ENCODE data around the gene MRTFA.
A peak's percentile ranks its signal among the peaks of the same experiment; 100 is the strongest.
"Not testable (repeated sequence)": the region's sequence is repeated elsewhere in the genome, so short reads cannot be mapped to it uniquely, and the experiment has no call there.

MRTFA gene

DNA sequence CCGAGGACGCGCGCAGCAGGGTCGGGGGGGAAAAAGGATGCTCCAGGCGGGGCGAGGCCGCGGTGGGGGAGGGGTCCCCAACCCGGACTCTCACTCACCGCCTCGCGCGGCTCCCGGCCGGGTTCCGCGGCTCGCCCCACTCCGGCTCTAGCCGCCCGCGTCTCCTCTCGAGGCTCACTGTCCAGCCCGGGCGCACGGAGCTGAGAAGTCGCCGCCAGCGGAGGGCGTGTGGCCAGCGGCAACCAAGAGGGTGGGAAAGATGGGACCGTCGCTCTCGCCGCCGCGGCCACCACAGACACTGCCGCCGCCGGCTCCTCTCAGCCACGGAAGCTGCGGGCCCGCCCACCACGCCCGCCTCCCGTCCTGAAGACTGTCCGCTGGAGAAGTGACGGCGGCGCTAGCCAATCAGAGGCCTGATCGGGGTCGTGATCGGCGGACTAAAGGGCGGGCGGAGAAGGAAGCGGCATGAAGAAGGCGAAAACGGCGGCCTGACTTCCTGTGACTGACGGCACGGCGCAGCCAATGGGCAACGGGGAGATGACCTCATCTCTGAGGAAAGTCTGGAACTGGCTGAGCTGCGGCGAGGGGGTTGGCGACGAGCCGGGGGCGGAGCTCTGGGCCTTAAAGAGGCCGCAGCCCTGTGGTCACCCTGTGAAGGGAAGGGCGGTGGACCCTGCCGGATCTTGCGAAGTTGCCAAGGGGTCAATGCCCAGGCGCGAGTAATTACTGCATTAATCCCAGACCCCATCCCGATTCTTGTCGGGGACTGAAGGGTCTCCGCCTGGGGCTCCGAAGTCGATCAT lies at the start of gene MRTFA:
MRTFA (minus strand) TSS at position 340 of the 803 bp plus-strand sequence.
- Histone ChIP-seq H3K9ac (ENCODE audit: low read length) (peak within 1 kb of the TSS; percentile 94), H3K4me1 (ENCODE audit: control insufficient read depth, insufficient read depth, low read length) (peaks cover 13% of the 10 kb centered on the region), H3K4me3 (ENCODE audit: low read length) (peak within 1 kb of the TSS; percentile 93), H3K36me3 (ENCODE audit: control insufficient read depth, insufficient read depth, low read length) (no peaks in the 10 kb centered on the region), H3K27me3 (ENCODE audit: control insufficient read depth, insufficient read depth, low read length) (no peaks in the 10 kb centered on the region), H3K27ac (ENCODE audit: low read depth, low read length) (peak within 1 kb of the TSS; percentile 97)

GRCh38 chr22:40685406-40685805 lies 48.9 kb upstream of the MRTFA start:
- no peak overlapping the region for H3K4me3 ChIP-seq (ENCODE audit: low read length)
- H3K9ac ChIP-seq (ENCODE audit: low read length) = no peak overlapping the region
- no peaks in the 10 kb centered on the region for H3K36me3 ChIP-seq (ENCODE audit: control insufficient read depth, insufficient read depth, low read length)
- H3K27me3 ChIP-seq (ENCODE audit: control insufficient read depth, insufficient read depth, low read length) = no peaks in the 10 kb centered on the region
- H3K27ac ChIP-seq (ENCODE audit: low read depth, low read length) = no peak overlapping the region
- no peaks in the 10 kb centered on the region for H3K4me1 ChIP-seq (ENCODE audit: control insufficient read depth, insufficient read depth, low read length)

DNA sequence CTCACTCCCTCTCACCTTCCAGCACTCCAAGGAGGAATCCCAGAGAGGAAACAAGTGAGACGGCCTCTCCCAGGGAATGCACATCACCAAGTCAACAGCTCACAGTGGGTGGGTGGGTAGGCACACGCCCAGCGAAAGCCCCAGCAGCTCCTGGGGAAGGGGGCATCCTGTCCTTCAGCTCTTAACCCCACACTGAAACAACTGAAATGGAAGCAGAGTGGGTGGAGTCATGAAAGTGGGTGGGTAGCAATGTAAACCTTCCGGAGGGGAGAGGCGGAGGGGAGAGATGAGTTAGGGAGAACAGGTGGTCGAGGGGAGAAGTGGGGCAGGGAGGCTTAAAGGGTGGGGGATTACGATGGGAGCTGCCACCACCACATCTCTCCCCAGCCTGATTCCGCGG lies 48.2 kb upstream of the MRTFA start:
- H3K4me3 ChIP-seq (ENCODE audit: low read length) = no peak overlapping the region
- H3K27ac ChIP-seq (ENCODE audit: low read depth, low read length) = no peak overlapping the region
- H3K4me1 ChIP-seq (ENCODE audit: control insufficient read depth, insufficient read depth, low read length) = no peaks in the 10 kb centered on the region
- H3K36me3 ChIP-seq (ENCODE audit: control insufficient read depth, insufficient read depth, low read length) = no peaks in the 10 kb centered on the region
- H3K27me3 ChIP-seq (ENCODE audit: control insufficient read depth, insufficient read depth, low read length) = no peaks in the 10 kb centered on the region
- H3K9ac ChIP-seq (ENCODE audit: low read length) = no peak overlapping the region

DNA sequence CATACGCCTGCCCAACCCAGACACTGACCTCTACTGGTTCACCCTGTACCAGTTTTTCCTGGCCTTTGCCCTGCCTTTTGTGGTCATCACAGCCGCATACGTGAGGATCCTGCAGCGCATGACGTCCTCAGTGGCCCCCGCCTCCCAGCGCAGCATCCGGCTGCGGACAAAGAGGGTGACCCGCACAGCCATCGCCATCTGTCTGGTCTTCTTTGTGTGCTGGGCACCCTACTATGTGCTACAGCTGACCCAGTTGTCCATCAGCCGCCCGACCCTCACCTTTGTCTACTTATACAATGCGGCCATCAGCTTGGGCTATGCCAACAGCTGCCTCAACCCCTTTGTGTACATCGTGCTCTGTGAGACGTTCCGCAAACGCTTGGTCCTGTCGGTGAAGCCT lies 44.9 kb upstream of the MRTFA start:
- Histone ChIP-seq H3K27me3 (ENCODE audit: control insufficient read depth, insufficient read depth, low read length) (peaks cover 2% of the 10 kb centered on the region), H3K9ac (ENCODE audit: low read length) (no peak overlapping the region), H3K27ac (ENCODE audit: low read depth, low read length) (no peak overlapping the region), H3K4me1 (ENCODE audit: control insufficient read depth, insufficient read depth, low read length) (no peaks in the 10 kb centered on the region), H3K36me3 (ENCODE audit: control insufficient read depth, insufficient read depth, low read length) (no peaks in the 10 kb centered on the region), H3K4me3 (ENCODE audit: low read length) (no peak overlapping the region)

DNA sequence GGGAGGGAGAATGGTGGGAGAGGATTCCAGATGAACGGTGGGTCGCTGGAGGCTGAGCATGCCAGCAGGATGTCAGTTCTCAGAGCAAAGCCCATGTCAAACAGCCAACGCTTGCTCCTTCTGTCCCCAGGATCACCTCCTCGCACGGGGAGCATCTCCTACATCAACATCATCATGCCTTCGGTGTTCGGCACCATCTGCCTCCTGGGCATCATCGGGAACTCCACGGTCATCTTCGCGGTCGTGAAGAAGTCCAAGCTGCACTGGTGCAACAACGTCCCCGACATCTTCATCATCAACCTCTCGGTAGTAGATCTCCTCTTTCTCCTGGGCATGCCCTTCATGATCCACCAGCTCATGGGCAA lies 44.3 kb upstream of the MRTFA start:
- Histone ChIP-seq H3K27ac (ENCODE audit: low read depth, low read length) (no peak overlapping the region), H3K9ac (ENCODE audit: low read length) (no peak overlapping the region), H3K4me3 (ENCODE audit: low read length) (no peak overlapping the region)

DNA sequence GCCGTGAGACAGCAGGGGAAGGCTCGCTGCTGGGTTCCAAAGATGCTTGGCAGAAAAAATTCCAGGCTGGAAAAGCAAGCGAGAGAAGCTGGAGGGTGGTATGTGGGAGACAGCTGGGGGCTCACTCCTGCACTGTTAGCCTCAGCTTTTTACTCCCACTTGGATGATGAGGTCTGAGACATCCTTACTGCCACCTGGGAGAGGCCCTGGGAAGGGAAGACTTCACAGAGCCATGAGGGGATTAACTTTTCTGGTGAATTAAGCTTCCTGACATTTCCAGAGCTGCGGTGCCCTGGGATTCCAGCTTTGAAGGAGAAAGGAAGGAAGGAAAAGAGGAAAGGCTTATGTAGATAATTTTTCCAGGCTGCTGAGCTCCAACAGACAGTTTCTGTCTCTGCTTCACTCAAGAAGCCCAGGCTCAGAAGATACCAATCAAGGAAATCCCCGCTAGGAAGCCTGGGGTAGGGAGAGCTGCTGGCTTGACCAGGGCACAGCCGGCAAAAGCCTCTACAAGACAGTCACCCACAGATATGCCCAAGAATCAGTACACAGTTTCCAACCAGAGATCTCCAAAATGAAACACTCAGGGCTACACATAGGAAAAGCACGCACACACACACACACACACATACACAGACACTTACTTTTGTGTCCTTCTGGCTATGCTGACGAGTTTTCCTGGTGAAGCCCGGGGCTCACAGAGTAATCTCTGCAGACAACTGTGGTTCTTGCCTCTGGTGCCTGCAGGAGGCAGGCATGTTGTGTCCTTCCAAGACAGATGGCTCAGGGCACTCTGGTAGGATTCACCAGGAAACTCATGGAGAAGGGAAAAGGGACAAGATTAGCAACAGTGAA lies 43.7 kb upstream of the MRTFA start:
- Histone ChIP-seq H3K36me3 (ENCODE audit: control insufficient read depth, insufficient read depth, low read length) (no peaks in the 10 kb centered on the region), H3K4me1 (ENCODE audit: control insufficient read depth, insufficient read depth, low read length) (no peaks in the 10 kb centered on the region), H3K4me3 (ENCODE audit: low read length) (peak overlapping the region; percentile 42), H3K27me3 (ENCODE audit: control insufficient read depth, insufficient read depth, low read length) (peaks cover 2% of the 10 kb centered on the region), H3K27ac (ENCODE audit: low read depth, low read length) (no peak overlapping the region), H3K9ac (ENCODE audit: low read length) (no peak overlapping the region)

More for the DNA sequence above, 44.3 kb upstream of the MRTFA start:
- H3K4me1 ChIP-seq (ENCODE audit: control insufficient read depth, insufficient read depth, low read length) = no peaks in the 10 kb centered on the region
- peaks cover 2% of the 10 kb centered on the region for H3K27me3 ChIP-seq (ENCODE audit: control insufficient read depth, insufficient read depth, low read length)
- no peaks in the 10 kb centered on the region for H3K36me3 ChIP-seq (ENCODE audit: control insufficient read depth, insufficient read depth, low read length)

GRCh38 chr22:40679249-40679963 lies 42.9 kb upstream of the MRTFA start, which contains the start of gene MCHR1:
TSS of gene MCHR1 (plus strand) at chr22:40679484. CDS start at chr22:40679653, 169 bp downstream.
- Histone ChIP-seq H3K4me3 (ENCODE audit: low read length) (peak within 1 kb of the TSS; percentile 42), H3K9ac (ENCODE audit: low read length) (no peak within 1 kb of the TSS), H3K27ac (ENCODE audit: low read depth, low read length) (no peak within 1 kb of the TSS), H3K4me1 (ENCODE audit: control insufficient read depth, insufficient read depth, low read length) (no peaks in the 10 kb centered on the region), H3K27me3 (ENCODE audit: control insufficient read depth, insufficient read depth, low read length) (peaks cover 2% of the 10 kb centered on the region), H3K36me3 (ENCODE audit: control insufficient read depth, insufficient read depth, low read length) (no peaks in the 10 kb centered on the region)

GRCh38 chr22:40678493-40679248 lies 42.2 kb upstream of the MRTFA start:
- Histone ChIP-seq H3K27me3 (ENCODE audit: control insufficient read depth, insufficient read depth, low read length) (peaks cover 2% of the 10 kb centered on the region), H3K36me3 (ENCODE audit: control insufficient read depth, insufficient read depth, low read length) (no peaks in the 10 kb centered on the region), H3K4me3 (ENCODE audit: low read length) (peak overlapping the region; percentile 42), H3K4me1 (ENCODE audit: control insufficient read depth, insufficient read depth, low read length) (no peaks in the 10 kb centered on the region), H3K9ac (ENCODE audit: low read length) (no peak overlapping the region), H3K27ac (ENCODE audit: low read depth, low read length) (no peak overlapping the region)

DNA sequence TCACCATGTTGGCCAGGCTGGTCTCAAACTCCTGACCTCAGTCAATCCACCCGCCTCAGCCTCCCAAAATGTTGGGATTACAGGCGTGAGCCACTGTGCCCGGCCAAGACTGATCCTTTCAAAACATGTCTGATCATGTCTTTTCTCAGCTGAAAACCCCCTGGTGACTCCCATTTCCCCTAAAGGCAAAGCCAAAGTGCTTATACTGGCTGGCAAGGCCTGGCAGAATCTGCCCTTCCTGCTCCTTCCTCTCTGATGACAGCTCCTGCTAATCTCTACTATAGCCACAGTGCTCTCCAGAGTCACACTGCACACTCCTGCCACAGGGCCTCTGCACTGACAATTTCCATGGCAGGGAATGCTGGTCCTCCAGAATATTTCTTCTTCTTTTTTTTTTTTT lies 40.1 kb upstream of the MRTFA start:
- H3K4me1 ChIP-seq (ENCODE audit: control insufficient read depth, insufficient read depth, low read length) = no peaks in the 10 kb centered on the region
- H3K9ac ChIP-seq (ENCODE audit: low read length) = no peak overlapping the region
- H3K27me3 ChIP-seq (ENCODE audit: control insufficient read depth, insufficient read depth, low read length) = peaks cover 2% of the 10 kb centered on the region
- no peaks in the 10 kb centered on the region for H3K36me3 ChIP-seq (ENCODE audit: control insufficient read depth, insufficient read depth, low read length)
- H3K4me3 ChIP-seq (ENCODE audit: low read length) = no peak overlapping the region
- no peak overlapping the region for H3K27ac ChIP-seq (ENCODE audit: low read depth, low read length)

- not testable (repeated sequence) for H3K27me3 ChIP-seq (ENCODE audit: control insufficient read depth, insufficient read depth, low read length); H3K27ac ChIP-seq (ENCODE audit: low read depth, low read length); H3K36me3 ChIP-seq (ENCODE audit: control insufficient read depth, insufficient read depth, low read length); H3K4me3 ChIP-seq (ENCODE audit: low read length); H3K9ac ChIP-seq (ENCODE audit: low read length); H3K4me1 ChIP-seq (ENCODE audit: control insufficient read depth, insufficient read depth, low read length)
Observed at GRCh38 chr22:40676166-40676565, 39.6 kb upstream of the MRTFA start.

DNA sequence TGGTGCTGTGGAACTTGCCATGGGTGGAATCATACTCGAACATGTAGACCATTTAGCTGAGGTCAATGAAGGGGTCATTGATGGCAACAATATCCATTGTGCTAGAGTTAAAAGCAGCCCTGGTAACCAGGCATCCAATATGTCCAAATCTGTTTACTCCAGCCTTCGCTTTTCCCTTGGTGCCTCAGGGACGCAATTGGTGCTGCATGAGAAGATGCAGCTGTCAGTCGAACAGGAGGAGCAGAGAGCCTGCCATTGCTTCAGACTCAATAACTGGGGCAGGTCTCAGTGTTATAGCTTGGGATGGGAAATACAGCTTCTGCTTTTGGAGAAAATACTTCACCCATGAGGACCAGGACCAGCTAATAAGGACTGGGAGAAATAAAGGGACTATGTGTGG lies 37.8 kb upstream of the MRTFA start:
- Histone ChIP-seq H3K36me3 (ENCODE audit: control insufficient read depth, insufficient read depth, low read length) (no peaks in the 10 kb centered on the region), H3K27me3 (ENCODE audit: control insufficient read depth, insufficient read depth, low read length) (peaks cover 2% of the 10 kb centered on the region), H3K4me1 (ENCODE audit: control insufficient read depth, insufficient read depth, low read length) (no peaks in the 10 kb centered on the region), H3K9ac (ENCODE audit: low read length) (no peak overlapping the region), H3K27ac (ENCODE audit: low read depth, low read length) (no peak overlapping the region), H3K4me3 (ENCODE audit: low read length) (no peak overlapping the region)

- no peaks in the 10 kb centered on the region for H3K4me1 ChIP-seq (ENCODE audit: control insufficient read depth, insufficient read depth, low read length)
- H3K27me3 ChIP-seq (ENCODE audit: control insufficient read depth, insufficient read depth, low read length) = no peaks in the 10 kb centered on the region
- no peak overlapping the region for H3K27ac ChIP-seq (ENCODE audit: low read depth, low read length)
- no peak overlapping the region for H3K9ac ChIP-seq (ENCODE audit: low read length)
- H3K4me3 ChIP-seq (ENCODE audit: low read length) = no peak overlapping the region
- no peaks in the 10 kb centered on the region for H3K36me3 ChIP-seq (ENCODE audit: control insufficient read depth, insufficient read depth, low read length)
Observed at GRCh38 chr22:40673017-40673416, 36.5 kb upstream of the MRTFA start.

Measured in rectal smooth muscle tissue (tissue), 1 donor.